Endothelial cell (in vitro differentiated cells): ENCODE data around the gene MESP2. TPM values are rescaled to one million over a fixed set of nuclear protein-coding genes. Genes with fewer than 3 reads are reported as not detected.

ENCODE experiments used
- DNase-seq: peaks from one replicate; pipeline ENCODE4 v3.0.0; 2021; ENCODE audit warnings: low spot score
- H3K27ac Mint-ChIP-seq: one replicate; pipeline ENCODE4 v1.8.0; 2021; ENCODE audit warnings: mixed read lengths, inconsistent platforms; ENCODE audit not compliant: unreplicated experiment
- H3K27me3 Mint-ChIP-seq: one replicate; pipeline ENCODE4 v1.8.0; 2021; ENCODE audit warnings: mild to moderate bottlenecking, moderate library complexity, mixed read lengths, inconsistent platforms; ENCODE audit not compliant: unreplicated experiment
- H3K36me3 Mint-ChIP-seq: one replicate; pipeline ENCODE4 v1.8.0; 2021; ENCODE audit warnings: mild to moderate bottlenecking, low read depth, mixed read lengths, inconsistent platforms; ENCODE audit not compliant: unreplicated experiment
- H3K4me1 Mint-ChIP-seq: one replicate; pipeline ENCODE4 v1.8.0; 2021; ENCODE audit warnings: mild to moderate bottlenecking, mixed read lengths, inconsistent platforms; ENCODE audit not compliant: unreplicated experiment
- H3K4me3 Mint-ChIP-seq: one replicate; pipeline ENCODE4 v1.8.0; 2021; ENCODE audit warnings: mild to moderate bottlenecking, mixed read lengths, inconsistent platforms; ENCODE audit not compliant: unreplicated experiment
- H3K9me3 Mint-ChIP-seq: one replicate; pipeline ENCODE4 v1.8.0; 2021; ENCODE audit warnings: mixed read lengths, inconsistent platforms; ENCODE audit not compliant: unreplicated experiment
- total RNA-seq: library from RNA; stranded (reverse); fragmentation: NEBNext Ultra II Directional; extraction: Animal tissue kit (Norgen Biotek cat#: 25700); gene quantifications from one replicate; pipeline ENCODE4 v1.2.1, GENCODE V29; 2021; ENCODE audit not compliant: unreplicated experiment
- TF ChIP-seq, protein P1 (sequence below): fragments of 200-600 bp; sonication (generic); IDR thresholded peaks from one replicate; pipeline ENCODE4 v1.5.0; 2021; ENCODE audit warnings: antibody characterized with exemption; ENCODE audit not compliant: unreplicated experiment

The MESP2 gene
- total RNA-seq, 1 donor from 2014 or later: 0.33 TPM

- Mint-ChIP-seq H3K27ac (no peak overlapping the region), H3K27me3 (peaks cover 15% of the 10 kb centered on the region)
- TF ChIP-seq, protein P1, sequence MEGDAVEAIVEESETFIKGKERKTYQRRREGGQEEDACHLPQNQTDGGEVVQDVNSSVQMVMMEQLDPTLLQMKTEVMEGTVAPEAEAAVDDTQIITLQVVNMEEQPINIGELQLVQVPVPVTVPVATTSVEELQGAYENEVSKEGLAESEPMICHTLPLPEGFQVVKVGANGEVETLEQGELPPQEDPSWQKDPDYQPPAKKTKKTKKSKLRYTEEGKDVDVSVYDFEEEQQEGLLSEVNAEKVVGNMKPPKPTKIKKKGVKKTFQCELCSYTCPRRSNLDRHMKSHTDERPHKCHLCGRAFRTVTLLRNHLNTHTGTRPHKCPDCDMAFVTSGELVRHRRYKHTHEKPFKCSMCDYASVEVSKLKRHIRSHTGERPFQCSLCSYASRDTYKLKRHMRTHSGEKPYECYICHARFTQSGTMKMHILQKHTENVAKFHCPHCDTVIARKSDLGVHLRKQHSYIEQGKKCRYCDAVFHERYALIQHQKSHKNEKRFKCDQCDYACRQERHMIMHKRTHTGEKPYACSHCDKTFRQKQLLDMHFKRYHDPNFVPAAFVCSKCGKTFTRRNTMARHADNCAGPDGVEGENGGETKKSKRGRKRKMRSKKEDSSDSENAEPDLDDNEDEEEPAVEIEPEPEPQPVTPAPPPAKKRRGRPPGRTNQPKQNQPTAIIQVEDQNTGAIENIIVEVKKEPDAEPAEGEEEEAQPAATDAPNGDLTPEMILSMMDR: no peak
These were observed 47.9 kb downstream of the MESP2 start for GRCh38 chr15:89823836-89824606.

DNA sequence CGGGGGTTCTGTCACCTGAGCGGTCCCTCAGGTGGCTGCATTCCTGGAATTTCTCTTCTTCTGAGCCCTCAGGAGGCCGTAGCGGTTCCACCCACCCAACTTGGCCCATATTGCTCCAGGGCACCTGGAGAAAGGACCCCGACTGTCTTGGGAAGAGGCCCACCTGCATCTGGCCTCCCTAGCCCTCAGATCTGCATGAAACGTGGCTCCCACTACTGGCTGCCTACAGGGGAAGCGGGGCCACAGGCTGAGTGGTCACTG, 48.4 kb downstream of the MESP2 start:
- H3K27ac Mint-ChIP-seq: no peak overlapping the region
- TF ChIP-seq, protein P1: no peak
- H3K4me1 Mint-ChIP-seq: peaks cover 23% of the 10 kb centered on the region
- H3K27me3 Mint-ChIP-seq: peaks cover 15% of the 10 kb centered on the region
- peaks cover 2% of the 10 kb centered on the region for H3K36me3 Mint-ChIP-seq
- no peak for DNase-seq
- H3K9me3 Mint-ChIP-seq: no peaks in the 10 kb centered on the region
- H3K4me3 Mint-ChIP-seq: no peak overlapping the region

More at GRCh38 chr15:89823836-89824606, 47.9 kb downstream of the MESP2 start:
- Mint-ChIP-seq H3K4me3 (no peak overlapping the region), H3K9me3 (no peaks in the 10 kb centered on the region), H3K36me3 (no peaks in the 10 kb centered on the region), H3K4me1 (peaks cover 19% of the 10 kb centered on the region)
- DNase-seq: no peak

DNA sequence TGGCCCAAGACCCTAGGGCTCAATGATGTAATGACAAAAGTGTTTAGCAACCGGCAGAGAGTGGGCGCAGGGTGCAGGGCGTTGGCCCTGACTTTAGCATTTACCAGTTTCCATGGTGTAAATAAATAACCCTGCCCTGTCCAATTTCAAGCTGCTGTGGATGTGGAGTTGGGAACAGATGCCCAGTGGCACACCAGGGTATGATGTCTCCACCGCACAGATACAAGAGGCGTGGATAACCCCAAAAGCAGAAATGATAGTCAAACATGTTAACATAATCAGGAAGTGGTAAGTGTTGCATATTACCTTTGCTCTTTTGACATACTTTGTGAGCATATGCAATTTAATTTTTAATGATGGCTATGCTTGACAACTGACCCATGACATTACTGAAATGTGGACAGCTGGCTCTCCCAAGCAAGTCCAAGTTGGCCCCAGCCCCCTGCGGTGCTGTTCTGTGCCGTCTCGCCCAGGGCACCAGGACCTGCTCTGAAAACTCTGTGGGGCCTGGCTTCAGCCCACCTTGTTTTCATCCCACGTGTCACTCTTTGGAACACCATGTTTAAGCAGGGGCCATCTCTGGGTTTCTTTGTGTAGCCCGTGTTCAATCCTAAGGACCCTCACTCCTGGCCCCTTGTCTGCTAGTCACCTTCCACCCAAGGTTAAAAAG, 49.3 kb downstream of the MESP2 start:
- TF ChIP-seq, protein P1: no peak
- H3K36me3 Mint-ChIP-seq: peaks cover 9% of the 10 kb centered on the region
- no peak for DNase-seq
- no peak overlapping the region for H3K4me3 Mint-ChIP-seq
- H3K4me1 Mint-ChIP-seq: peaks cover 31% of the 10 kb centered on the region
- H3K27ac Mint-ChIP-seq: no peak overlapping the region
- H3K27me3 Mint-ChIP-seq: peaks cover 17% of the 10 kb centered on the region
- no peaks in the 10 kb centered on the region for H3K9me3 Mint-ChIP-seq

- no peak for DNase-seq
- Mint-ChIP-seq H3K4me3 (no peak overlapping the region), H3K4me1 (peaks cover 29% of the 10 kb centered on the region), H3K36me3 (peaks cover 10% of the 10 kb centered on the region), H3K27me3 (peaks cover 15% of the 10 kb centered on the region), H3K27ac (no peak overlapping the region), H3K9me3 (no peaks in the 10 kb centered on the region)
- TF ChIP-seq, protein P1: no peak
These were observed 50.8 kb downstream of the MESP2 start for GRCh38 chr15:89826671-89827655.
